GM10266 (cell line): ENCODE measurements around the gene MZT1.
A peak's percentile ranks its signal among the peaks of the same experiment; 100 is the strongest.
"Not testable (repeated sequence)": the region's sequence is repeated elsewhere in the genome, so short reads cannot be mapped to it uniquely, and the experiment has no call there.

Source experiments
- DNase-seq: peaks from one replicate; pipeline ENCODE4 v3.0.0; 2012; ENCODE audit errors: extremely low spot score
- CTCF ChIP-seq: IDR thresholded peaks from 2 replicates; pipeline ENCODE4 v1.5.1; 2012; ENCODE audit warnings: mild to moderate bottlenecking, low read depth; ENCODE audit not compliant: control insufficient read depth, insufficient read depth; ENCODE audit errors: missing control alignments

MZT1 gene

GRCh38 chr13:72751220-72751619, 23.8 kb upstream of the MZT1 start:
- TF ChIP-seq CTCF: no peak
- no peak for DNase-seq

- TF ChIP-seq CTCF: no peak
- DNase-seq: no peak
Measured at GRCh38 chr13:72745260-72745659, 17.8 kb upstream of the MZT1 start.

GRCh38 chr13:72740015-72740414, 12.6 kb upstream of the MZT1 start:
- no peak for DNase-seq
- no peak for TF ChIP-seq CTCF

- DNase-seq: no peak
- TF ChIP-seq CTCF: no peak
Measured at GRCh38 chr13:72737033-72737432, 9.6 kb upstream of the MZT1 start.

GRCh38 chr13:72728290-72728605, 819 bp upstream of the MZT1 start:
- no peak for TF ChIP-seq CTCF
- no peak for DNase-seq

GRCh38 chr13:72726726-72727416, 558 bp downstream of the MZT1 start:
- no peak for TF ChIP-seq CTCF
- peak; percentile 8 for DNase-seq

GRCh38 chr13:72726185-72726584, 1.2 kb downstream of the MZT1 start:
- DNase-seq: not testable (repeated sequence)

GRCh38 chr13:72716776-72717175, 10.7 kb downstream of the MZT1 start:
- TF ChIP-seq CTCF: no peak
- DNase-seq: no peak
